Fibroblast of pulmonary artery (primary cell): ENCODE measurements around the gene CMAS.
A peak's percentile ranks its signal among the peaks of the same experiment; 100 is the strongest.
"Not testable (repeated sequence)": the region's sequence is repeated elsewhere in the genome, so short reads cannot be mapped to it uniquely, and the experiment has no call there.

Source experiments
- DNase-seq: peaks from one replicate; pipeline ENCODE4 v3.0.0-alpha.2; 2010; ENCODE audit warnings: low read depth
- H3K4me3 ChIP-seq: replicated peaks from 2 replicates; pipeline ENCODE4 v1.5.1; 2011; ENCODE audit warnings: low read depth, mild to moderate bottlenecking, control low read depth, low read length, moderate library complexity
- TF ChIP-seq, protein P1 (sequence below): IDR thresholded peaks from 2 replicates; pipeline ENCODE4 v1.5.1; 2011; ENCODE audit warnings: mild to moderate bottlenecking, control low read depth, low read length, inconsistent platforms; ENCODE audit errors: missing control alignments

CMAS gene

GRCh38 chr12:22046968-22047390 lies 961 bp downstream of the CMAS start:
- TF ChIP-seq, protein P1, sequence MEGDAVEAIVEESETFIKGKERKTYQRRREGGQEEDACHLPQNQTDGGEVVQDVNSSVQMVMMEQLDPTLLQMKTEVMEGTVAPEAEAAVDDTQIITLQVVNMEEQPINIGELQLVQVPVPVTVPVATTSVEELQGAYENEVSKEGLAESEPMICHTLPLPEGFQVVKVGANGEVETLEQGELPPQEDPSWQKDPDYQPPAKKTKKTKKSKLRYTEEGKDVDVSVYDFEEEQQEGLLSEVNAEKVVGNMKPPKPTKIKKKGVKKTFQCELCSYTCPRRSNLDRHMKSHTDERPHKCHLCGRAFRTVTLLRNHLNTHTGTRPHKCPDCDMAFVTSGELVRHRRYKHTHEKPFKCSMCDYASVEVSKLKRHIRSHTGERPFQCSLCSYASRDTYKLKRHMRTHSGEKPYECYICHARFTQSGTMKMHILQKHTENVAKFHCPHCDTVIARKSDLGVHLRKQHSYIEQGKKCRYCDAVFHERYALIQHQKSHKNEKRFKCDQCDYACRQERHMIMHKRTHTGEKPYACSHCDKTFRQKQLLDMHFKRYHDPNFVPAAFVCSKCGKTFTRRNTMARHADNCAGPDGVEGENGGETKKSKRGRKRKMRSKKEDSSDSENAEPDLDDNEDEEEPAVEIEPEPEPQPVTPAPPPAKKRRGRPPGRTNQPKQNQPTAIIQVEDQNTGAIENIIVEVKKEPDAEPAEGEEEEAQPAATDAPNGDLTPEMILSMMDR, result no peak
- DNase-seq, result peak; percentile 25
- H3K4me3 ChIP-seq, result peak overlapping the region; percentile 90

- H3K4me3 ChIP-seq, result peak overlapping the region; percentile 90
- TF ChIP-seq, protein P1, result no peak
- no peak for DNase-seq
Measured at GRCh38 chr12:22047494-22047893, 1.5 kb downstream of the CMAS start.

DNA sequence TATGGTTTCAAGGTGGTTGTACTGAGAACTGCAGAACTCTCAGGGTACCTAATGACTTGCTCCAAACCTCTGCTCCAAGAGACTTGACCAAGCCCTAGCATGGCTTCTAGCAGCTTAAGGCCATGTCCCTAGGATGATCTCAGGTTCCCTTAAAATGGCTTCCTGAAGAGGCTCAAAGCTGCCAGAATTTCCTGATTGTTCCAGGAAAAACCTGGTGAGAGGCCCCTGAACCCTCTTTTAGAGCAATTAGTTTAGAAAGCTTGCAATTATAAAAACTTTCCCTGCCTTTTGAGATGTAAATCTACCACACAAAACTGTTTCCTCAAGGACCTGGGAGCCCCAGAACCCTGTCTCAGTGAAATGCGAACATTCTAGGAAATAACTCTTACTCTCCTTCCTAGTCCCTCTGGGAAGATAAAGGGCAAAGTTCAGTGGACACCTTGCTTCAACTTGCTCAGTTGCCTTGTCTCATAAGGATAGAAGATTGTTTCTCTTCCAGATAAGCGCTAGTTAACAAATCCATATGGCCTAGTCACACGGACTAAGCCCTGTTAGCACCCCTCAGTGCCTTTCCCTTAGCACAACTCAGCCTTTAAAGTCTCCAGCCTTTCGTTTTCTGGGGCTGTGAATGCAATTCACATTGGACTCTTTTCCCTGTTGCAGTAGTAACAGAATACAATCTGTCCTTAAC lies 2.5 kb downstream of the CMAS start:
- DNase-seq, result no peak
- TF ChIP-seq, protein P1, result no peak

GRCh38 chr12:22050078-22050477 lies 4.1 kb downstream of the CMAS start:
- TF ChIP-seq, protein P1, result no peak
- no peak overlapping the region for H3K4me3 ChIP-seq
- no peak for DNase-seq

More for the DNA sequence above, 2.5 kb downstream of the CMAS start:
- H3K4me3 ChIP-seq, result no peak overlapping the region

DNA sequence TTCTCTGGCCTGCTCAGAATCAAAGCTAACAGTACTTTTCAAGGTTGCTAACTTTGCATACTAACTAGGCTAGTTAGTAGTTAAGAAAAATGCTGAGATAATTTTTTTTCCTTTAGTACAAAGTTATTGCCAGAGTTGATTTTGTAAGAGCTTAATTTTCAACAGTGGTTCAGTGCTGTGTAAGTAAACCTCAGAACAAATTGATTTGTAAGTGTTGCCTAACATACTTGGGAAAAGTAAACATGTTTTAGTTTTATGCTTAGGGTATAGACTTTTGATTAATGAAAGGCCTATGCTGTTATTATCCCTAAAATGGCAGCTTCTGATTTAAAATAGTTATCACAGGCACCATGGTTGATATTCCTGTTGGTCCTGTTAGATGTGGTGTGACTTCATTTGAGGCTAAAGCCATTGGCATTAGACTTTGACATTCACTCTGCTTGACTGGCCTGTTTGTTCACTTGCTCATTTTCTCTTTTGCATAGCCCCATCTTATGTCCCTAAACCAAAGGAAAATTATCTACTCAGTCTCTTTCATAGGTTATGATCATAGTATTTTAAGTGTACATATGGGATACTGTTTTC lies 5.2 kb downstream of the CMAS start:
- TF ChIP-seq, protein P1, result no peak
- DNase-seq, result no peak
- no peak overlapping the region for H3K4me3 ChIP-seq

DNA sequence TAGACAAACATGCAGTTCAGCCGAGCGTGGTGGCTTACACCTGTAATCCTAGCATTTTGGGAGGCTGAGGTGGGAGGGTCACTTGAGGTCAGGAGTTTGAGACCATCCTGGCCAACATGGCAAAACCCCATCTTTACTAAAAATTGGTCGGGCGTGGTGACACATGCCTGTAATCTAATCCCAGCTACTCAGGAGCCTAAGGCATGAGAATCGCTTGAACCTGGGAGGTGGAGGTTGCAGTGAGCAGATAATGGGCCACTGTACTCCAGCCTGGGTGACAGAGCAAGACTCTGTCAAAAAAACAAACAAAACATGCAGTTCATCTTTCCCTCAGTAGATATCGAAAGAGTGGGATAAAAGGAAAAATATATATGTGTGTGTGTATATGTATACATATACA lies 7.0 kb downstream of the CMAS start:
- H3K4me3 ChIP-seq, DNase-seq: not testable (repeated sequence)

GRCh38 chr12:22054155-22054554 lies 8.1 kb downstream of the CMAS start:
- H3K4me3 ChIP-seq, result no peak overlapping the region
- TF ChIP-seq, protein P1, result no peak
- no peak for DNase-seq
